COLO668 (cell line): ENCODE data around the gene MACF1.
A peak's percentile ranks its signal among the peaks of the same experiment; 100 is the strongest.
"Not testable (repeated sequence)": the region's sequence is repeated elsewhere in the genome, so short reads cannot be mapped to it uniquely, and the experiment has no call there.

Source experiments
- DNase-seq: peaks from one replicate; lab custom pipeline; 2025; ENCODE audit not compliant: unreplicated experiment; lab: John Stamatoyannopoulos, UW

Gene MACF1

DNA sequence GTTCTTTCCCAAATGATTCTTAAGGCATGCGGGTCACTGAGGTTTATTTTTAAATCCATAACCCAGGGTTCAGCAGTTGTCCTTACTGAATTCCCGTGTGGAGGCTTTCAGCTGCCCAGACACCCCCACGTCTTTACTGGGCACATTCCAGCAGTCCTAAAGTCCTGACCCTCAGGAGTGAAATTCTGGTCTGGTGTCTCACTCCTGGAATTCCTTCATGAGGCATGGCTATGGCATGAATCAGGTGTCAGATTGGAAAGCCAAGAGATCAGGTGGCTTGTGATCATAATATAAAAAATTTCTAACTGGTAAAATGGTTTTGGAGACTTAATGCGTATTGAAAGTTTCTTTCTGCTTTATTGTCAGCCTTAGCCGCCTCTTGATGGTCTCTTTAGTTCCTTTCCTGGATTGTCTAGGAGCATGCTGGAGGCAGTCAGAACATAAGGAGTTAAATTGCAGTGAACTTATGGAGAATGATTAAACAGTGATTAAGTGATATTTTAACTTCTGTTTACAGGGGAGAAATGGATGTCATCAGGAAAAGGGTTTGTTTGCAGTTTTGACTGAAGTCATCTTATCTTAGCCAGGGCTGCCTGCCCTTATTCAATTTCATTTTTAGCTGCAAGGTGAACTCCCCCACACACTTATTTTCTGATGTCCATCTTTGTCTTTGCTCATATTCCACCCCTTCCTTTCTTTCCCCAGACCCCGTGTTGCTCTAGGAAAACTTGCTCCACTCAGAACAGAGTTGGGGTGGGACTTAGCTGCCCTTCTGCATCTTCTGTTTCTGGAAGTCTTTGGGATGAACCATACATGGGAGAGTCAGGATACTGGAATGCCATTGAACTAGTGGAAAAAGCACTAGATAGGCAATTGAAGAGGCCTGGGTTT lies 25.7 kb upstream of the MACF1 start:
- no peak for DNase-seq

DNA sequence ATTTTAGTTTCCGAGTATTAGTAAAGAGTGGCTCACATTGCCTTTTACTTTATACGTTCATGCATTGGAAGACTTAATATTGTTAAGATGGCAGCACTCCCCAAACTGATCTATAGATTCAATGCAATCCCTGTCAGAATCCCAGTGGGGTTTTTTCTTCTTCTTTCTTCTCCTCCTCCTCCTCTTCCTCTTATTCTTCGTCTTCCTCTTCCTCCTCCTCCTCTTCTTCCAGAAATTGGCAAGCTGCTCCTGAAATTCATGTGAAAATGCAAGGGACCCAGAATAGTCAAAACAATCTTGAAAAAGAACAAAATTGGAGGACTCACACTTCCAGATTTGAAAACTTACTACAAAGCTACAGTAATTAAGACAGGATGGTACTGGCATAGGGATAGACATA lies 23.2 kb upstream of the MACF1 start:
- DNase-seq, result no peak

DNA sequence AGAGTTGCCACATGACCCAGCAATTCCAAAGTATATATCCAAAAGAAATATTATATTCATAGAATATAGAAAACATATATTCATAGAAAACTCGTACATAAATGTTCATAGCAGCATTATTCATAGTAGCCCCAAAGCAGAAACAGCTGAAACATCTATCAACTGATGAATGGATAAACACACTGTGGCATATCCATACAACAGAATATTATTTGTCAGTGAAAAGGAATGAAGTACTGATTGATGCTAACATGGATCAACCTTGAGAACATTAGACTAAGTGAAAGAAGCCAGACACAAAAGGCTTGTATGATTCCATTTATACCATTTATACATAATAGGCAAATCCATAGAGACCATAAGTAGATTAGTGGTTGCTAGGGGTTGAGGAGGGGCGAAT lies 21.7 kb upstream of the MACF1 start:
- no peak for DNase-seq

- DNase-seq, result peak; percentile 77
Measured at GRCh38 chr1:39183503-39184353, 20.8 kb upstream of the MACF1 start.

- DNase-seq, result no peak
Measured at GRCh38 chr1:39184354-39184818, 20.1 kb upstream of the MACF1 start.

GRCh38 chr1:39187275-39188046 lies 17.0 kb upstream of the MACF1 start:
- no peak for DNase-seq

- no peak for DNase-seq
Measured at GRCh38 chr1:39189592-39190041, 14.9 kb upstream of the MACF1 start.

GRCh38 chr1:39190096-39190495 lies 14.4 kb upstream of the MACF1 start:
- no peak for DNase-seq

DNA sequence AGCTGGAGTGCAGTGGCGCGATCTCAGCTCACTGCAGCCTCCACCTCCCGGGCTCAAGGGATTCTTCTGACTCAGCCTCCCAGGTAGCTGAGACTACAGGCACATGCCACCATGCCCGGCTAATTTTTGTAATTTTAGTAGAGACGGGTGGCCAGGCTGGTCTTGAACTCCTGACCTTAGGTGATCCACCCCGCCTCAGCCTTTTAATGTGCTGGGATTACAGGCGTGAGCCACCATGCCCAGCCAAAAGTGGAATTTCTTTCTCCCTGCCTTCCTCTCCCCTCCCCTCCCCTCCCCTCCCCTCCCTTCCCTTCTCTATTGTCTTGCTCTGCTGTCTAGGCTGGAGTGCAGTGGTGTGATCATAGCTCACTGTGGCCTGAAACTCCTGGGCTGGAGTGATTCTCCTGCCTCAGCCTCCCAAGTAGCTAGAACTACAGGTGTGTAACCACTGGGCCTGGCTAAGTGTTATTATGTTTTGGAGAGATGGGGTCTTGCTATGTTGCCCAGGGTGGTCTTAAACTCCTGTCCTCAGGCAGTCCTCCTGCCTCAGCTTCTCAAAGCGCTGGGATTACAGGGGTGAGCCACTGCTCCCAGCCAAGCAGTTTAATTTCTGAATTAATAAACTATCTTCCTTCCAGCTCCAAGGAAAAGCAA lies 10.0 kb upstream of the MACF1 start:
- DNase-seq, result no peak

DNA sequence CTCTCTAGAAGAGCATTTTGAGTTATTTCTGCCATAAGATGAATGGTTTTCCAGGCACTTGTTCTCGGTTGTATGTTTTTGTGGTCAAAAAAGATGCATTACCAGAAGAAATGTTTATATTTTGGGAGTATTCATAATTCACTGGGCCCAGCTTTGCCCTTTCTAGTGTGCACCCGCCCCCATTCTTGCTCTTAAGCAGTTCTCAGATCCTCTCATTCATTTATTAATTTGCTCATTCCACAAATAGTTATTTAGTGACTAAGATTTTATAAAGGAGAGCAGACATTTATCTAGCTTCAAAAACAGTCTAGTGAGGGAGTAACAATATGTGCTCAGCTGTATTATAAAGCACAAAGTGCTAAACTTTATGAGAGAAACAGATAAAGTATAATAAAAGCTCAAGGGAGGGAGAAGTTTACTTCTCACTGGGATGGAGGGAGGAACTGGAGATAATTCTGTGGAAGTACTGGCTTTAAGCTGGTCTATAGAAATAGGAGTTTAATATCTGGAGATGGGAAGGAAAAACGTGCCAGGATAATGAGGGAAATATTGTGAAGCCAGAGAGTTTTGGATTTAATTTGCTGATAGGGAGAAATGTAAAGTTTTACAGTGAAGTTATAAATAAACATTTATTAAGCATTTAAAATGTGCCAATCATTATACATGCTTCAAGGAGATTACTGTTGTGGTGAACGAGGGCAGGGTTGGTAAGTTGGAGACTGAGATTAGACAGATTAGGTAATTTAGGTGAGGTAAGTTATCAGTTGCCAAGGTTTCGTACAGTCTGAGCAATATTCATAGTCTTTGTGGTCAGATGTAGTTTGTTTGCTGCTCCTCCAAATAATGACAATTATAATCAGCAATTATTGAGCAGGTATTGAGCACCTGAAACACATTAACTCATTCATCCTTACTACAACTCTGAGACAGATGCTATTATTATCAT lies 9.1 kb upstream of the MACF1 start:
- DNase-seq, result no peak

GRCh38 chr1:39196244-39197215 lies 8.0 kb upstream of the MACF1 start:
- DNase-seq, result no peak

DNA sequence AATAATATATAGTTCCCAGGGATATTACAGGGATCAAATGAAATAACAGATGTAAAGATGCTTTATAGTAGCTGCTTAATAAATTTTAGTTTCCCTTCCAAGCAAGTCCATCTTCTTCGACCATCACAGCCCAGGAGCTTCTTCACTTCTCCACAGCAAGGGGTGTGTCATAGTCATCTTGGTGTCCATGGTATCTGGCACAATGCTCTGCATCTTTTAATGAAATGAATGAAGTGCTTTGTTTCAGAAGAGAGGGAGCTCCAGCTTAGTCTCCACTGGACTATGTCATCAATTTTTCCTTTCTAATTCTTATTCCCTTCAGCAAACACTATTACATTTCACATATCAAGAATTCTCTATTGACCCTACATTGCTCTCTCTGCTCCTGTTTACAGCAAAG lies 4.9 kb upstream of the MACF1 start:
- DNase-seq, result no peak

- DNase-seq, result no peak
Measured at GRCh38 chr1:39205102-39205780, 746 bp downstream of the MACF1 start.

GRCh38 chr1:39205781-39206464 lies 1.4 kb downstream of the MACF1 start:
- no peak for DNase-seq

DNA sequence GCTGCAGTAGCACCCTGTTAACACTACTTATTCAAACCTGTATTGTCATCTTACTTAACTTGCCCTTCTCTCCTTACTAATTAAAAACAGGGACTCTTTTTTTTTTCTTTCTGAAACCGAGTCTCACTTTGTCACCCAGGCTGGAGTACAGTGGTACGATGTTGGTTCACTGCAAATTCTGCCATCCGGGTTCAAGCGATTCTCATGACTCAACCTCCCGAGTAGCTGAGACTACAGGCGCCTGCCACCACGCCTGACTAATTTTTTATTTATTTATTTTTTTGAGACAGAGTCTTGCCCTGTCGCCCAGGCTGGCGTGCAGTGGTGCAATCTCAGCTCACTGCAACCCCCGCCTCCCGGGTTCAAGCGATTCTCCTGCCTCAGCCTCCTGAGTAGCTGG lies 3.9 kb downstream of the MACF1 start:
- not testable (repeated sequence) for DNase-seq

- no peak for DNase-seq
Measured at GRCh38 chr1:39210649-39211048, 6.2 kb downstream of the MACF1 start.

DNA sequence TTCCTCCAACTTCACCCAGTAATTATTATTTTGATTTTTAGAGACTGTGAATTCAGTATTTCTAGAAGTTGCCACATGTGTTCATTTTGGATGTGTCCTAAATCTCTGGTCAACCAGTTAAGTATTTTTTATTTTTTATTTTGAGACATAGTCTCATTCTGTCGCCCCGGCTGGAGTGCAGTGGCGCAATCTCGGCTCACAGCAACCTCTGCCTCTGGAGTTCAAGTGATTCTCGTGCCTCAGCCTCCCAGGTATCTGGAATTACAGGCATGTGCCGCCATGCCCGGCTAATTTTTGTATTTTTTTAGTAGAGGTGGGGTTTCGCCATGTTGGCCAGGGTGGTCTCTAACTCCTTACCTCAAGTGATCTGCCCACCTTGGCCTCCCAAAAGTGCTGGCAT lies 8.0 kb downstream of the MACF1 start:
- no peak for DNase-seq
